ENCODE results near the gene MAEA.

Gene MAEA

DNA sequence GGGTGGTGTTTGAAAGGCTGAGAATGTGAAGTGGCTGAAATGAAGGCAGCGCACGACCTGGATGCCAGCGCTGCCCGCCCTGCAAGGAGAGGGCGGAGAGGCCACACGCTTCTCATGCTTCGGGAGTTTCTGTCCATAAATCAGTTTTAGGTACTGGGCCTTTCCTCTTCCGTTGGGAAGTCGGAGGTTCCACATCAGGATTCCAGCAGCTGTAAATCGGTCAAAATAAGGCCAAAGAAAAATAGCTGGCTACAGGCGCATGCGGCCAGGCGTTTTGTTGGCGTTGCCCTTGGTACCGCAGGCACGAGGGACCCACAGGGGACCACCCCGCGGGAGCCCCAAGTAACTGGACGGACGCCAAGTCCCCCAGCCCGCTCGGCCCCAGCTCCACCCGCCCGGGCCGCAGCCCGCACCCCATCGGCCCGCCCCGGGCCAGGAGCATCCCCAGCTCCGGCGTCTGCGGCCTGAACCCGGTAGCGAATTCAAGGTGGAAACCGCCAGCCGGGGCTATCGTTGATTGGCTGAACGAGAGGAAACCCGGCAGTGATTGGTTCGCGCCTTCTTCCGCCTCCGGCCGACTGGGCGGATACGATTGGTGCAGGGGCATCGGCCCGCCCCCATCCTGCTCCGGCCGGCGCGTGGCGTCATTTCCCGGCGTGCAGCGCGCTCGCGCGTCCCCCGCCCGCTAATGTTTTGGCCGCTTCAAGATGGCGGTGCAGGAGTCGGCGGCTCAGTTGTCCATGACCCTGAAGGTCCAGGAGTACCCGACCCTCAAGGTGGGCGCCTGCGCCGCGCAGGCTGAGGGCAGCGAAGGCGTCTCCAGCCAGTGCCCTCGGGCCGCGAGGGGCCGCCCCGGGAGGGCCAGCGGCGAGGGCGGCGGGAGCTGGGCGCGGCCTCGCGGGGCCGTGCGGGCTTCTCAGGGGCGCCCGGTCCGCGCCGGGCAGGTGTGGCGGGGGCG is at the start of gene MAEA:
Gene MAEA (plus strand): TSS at position 685 of the 958 bp plus-strand sequence. CDS start 23 bp downstream, at position 708.
- peak; percentile 95 to 97 for DNase-seq

DNA sequence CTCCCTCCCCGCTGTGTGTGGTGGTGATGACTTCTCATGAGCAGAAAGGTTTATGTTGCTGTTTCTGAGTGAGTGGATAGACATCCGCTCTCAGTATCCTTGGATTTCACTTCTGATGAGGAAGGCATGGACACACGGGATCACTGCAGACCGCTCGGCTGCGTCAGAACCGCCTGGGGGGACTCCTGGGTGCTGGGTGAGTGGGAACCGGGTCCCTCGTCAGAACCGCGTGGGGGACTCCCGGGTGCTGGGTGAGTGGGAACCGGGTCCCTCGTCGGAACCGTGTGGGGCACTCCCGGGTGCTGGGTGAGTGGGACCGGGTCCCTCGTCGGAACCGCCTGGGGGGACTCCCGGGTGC is 49.8 kb upstream of the MAEA start:
- no peak for DNase-seq

GRCh38 chr4:1240721-1241465 is 48.8 kb upstream of the MAEA start:
- DNase-seq, result no peak

GRCh38 chr4:1241466-1241935 is 48.2 kb upstream of the MAEA start:
- no peak for DNase-seq

- no peak for DNase-seq
These were observed 47.7 kb upstream of the MAEA start for GRCh38 chr4:1241936-1242505.

- DNase-seq, result no peak
These were observed 46.9 kb upstream of the MAEA start for GRCh38 chr4:1242506-1243450.

DNA sequence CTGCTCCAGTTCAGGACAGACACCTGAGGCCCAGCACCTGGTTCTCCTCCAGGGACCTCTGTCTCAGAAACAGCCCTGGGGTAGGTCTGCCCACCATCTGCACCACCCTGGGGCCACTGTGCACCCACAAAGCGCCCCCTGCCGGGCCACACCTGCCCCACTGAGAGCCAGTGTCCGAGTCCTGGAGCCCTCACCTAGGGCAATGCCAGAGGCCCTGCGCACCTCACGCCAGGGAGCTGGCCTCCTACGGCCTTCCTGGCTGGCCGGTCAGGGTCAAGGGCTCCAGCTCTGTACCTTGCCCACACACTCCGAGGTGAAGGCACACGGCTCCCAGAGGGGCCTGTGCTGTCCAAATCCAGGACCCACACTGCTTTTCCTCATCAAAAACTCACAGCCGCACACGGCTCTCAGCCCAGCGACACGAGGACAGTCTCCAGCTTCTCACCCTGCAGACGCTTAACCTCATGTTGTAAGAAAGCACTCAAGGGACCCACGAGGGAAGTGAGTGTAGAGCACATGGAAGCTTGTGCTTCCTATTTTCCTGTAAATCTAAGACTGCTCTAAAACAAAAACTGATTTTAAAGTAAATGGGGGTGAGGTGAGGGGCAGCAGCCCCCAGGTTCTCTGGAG is 46.1 kb upstream of the MAEA start:
- DNase-seq, result no peak

- DNase-seq, result no peak
These were observed 45.4 kb upstream of the MAEA start for GRCh38 chr4:1244081-1244977.

DNA sequence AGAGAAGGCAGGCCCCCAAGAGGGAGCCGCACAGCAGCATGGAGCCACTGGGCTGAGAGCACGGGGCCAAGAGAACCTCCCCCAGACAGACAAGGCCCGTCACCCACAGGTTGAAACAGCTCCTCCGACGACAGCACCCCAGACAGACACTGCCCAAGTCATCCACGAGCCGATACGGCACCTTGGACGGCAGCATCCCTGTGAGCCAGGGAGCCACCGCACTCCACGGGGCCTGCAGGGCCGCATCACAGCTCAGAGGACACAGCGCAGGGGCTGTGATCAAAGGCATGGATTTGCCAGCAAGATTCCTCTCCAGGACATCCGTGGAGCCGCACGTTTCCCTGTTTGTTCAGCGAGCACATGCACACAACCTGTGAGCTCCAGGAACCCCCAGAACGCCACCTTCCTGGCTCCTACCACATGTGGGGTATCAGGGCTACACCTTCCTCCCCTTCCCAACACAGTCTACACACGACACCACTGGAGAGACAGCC is 44.7 kb upstream of the MAEA start:
- no peak for DNase-seq

DNA sequence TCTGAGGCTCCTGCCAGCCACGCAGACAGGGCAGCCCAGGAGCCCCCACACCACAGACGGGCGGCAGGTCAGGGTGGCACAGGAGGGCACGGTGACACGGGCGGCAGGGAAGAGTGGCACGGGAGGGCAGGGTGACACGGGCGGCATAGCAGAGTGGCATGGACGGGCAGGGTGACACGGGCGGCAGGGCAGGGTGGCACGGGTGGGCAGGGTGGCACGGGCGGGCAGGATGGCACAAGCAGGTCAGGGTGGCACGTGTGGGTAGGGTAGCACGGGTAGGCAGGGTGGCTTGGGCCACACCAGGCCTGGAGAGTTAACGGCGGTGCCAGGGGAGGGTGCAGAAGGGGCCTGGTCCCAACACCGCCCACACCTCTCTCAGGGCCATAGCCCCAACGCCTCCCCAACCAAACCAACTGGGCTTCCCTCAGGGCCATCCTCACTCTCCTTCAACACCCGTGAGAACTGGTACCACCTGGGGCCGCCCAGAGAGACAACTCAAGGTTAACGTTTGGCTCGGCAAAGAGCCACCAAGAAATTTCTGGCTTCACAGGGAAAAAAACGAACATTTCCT is 44.1 kb upstream of the MAEA start:
- peak in 1 of 2 donors; percentile 1 for DNase-seq

DNA sequence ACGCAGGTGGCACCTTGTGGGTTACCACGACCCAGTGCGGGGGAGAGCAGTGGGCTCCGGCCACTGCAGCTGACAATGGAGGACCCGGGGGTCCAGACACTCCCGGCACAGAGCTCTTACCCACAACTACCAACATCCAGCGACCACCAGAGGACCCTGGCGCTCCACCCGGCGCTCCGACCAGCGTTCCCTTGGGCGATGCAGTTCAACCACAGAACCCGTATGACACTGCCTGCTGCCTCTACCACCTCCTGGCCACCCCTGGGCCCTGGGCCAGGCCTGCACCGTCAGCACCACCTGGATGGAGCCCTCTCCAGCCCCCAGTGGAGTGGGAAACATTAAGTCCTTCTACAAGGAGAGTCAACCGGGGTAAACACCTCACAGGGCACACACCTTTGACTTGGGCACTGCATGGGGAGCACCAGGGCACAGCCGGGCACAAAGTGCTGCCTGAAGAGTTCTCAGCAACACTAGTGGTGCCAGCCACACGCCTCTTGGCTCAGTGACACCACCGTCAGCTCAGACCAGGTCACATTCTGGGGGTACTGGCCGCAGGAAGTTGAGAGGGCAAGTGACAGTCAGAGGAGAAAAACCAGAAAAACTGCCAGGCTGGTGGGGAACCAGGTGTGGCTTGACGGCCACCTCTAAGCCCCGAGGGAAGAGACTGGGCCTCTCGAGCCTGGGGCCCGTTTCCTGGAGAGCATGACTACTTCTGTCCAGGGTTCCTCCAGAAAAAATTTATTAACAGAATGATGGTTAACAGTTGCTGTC is 43.4 kb upstream of the MAEA start:
- DNase-seq, result no peak

GRCh38 chr4:1246901-1247863 is 42.5 kb upstream of the MAEA start:
- peak in 1 of 2 donors; percentile 20 for DNase-seq

- DNase-seq, result no peak
These were observed 41.8 kb upstream of the MAEA start for GRCh38 chr4:1247864-1248244.

DNA sequence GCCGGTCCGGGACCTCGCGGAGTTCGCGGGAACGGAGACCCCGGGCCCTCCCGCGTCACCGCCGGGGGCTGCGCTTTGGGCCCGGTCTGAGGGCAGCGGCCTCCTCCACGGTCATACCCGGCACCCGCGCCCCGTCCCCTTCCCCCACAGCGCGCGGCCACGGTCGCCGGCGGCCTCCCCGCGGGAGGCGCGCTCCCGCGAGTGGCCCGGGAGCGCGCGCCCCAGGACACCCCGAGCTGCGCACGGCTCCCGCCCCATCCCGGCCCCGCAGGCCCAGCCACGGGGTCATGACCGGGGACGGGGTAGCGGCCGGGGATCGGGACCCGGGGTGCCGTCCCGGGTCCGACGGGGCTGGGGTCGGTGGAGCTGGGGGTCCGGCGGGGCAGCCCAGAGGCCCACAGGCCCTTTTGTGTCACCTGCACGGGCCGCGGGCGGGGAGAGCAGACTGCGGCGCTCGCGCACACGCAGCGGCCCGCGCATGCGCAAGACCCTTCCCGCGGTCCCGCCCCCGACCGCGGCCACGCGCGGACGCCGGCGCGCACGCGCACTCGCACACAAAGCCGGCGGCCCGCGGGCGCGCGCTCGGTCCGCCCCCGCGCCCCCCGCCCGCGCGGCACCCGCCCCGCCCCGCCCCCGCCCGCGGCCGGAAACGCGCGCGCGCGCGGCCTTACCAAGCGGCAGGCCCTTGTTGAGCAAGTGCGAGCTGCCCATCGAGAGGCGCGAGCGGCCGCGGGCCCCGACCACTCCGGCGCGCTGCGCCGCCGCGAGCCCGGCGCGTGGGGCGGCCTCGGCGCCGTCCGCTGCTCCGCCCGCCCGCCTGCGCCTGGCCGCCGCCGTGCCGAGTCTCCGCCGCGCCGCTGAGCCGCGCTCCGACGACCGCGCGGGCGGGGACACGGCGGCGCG is 41.2 kb upstream of the MAEA start, which contains the start of gene CTBP1:
Gene CTBP1 (minus strand): TSS at position 886 of the 903 bp plus-strand sequence. CDS start 7,799 bp downstream, outside the sequence.
- peak; percentile 82 to 90 for DNase-seq

DNA sequence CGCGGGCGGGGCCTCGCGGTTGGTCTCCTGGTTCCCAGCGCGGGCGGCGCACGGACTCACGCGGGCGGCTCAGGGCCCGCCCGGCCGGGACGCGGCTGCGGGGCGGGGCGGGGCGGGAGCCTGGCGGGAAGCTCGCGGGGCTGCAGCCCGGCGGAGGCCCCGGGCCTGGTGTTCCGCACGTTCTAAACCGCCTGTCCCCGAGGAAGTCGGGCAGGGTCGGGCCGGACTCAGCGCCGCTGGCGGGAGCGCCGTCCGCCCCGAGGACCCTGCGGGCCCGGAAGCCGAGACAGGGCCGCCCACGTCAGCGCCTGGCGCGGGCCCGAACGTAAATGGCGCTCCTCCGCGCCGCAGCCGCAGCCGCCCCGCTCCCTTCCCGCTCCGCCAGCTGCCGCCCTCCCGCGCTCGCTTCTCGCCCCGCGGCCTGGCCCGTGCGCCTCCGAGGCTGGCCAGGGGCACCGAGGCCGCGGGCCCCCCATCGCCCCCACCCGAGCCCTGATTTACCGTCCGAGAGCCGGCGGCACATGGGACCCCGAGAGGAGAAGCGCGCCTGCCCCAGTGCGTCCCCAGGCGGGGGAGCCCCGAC is 40.5 kb upstream of the MAEA start:
- peak; percentile 83 to 90 for DNase-seq
